NCI-H2081 (cell line): ENCODE measurements around the gene NBL1.
A peak's percentile ranks its signal among the peaks of the same experiment; 100 is the strongest.

Experiments used
- DNase-seq, 2 experiments: peaks; one replicate each; lab custom pipeline; 2025; lab: John Stamatoyannopoulos, UW

The NBL1 gene

GRCh38 chr1:19646377-19647319, 2.5 kb downstream of the NBL1 start:
- no peak for DNase-seq

- DNase-seq, result no peak
Measured at GRCh38 chr1:19647643-19648042, 3.5 kb downstream of the NBL1 start.

- no peak for DNase-seq
Measured at GRCh38 chr1:19648239-19648638, 4.1 kb downstream of the NBL1 start.

- peak in 1 of 2 experiments; percentile 15 for DNase-seq
Measured at GRCh38 chr1:19648689-19649088, 4.6 kb downstream of the NBL1 start.

GRCh38 chr1:19650416-19651140, 6.5 kb downstream of the NBL1 start:
- no peak for DNase-seq

GRCh38 chr1:19651141-19651737, 7.1 kb downstream of the NBL1 start:
- DNase-seq, result no peak

- no peak for DNase-seq
Measured at GRCh38 chr1:19654386-19654785, 10.3 kb downstream of the NBL1 start.

- peak in 1 of 2 experiments; percentile 13 for DNase-seq
Measured at GRCh38 chr1:19654886-19655717, 11.0 kb downstream of the NBL1 start.

GRCh38 chr1:19655718-19656080, 11.6 kb downstream of the NBL1 start:
- DNase-seq, result no peak

- no peak for DNase-seq
Measured at GRCh38 chr1:19656134-19656779, 12.1 kb downstream of the NBL1 start.

- DNase-seq, result no peak
Measured at GRCh38 chr1:19656780-19657466, 12.8 kb downstream of the NBL1 start.

GRCh38 chr1:19657511-19657910, 13.4 kb downstream of the NBL1 start:
- DNase-seq, result no peak

GRCh38 chr1:19658186-19658585, 14.1 kb downstream of the NBL1 start:
- no peak for DNase-seq

GRCh38 chr1:19661721-19662228, 17.7 kb downstream of the NBL1 start:
- DNase-seq, result no peak

GRCh38 chr1:19662313-19662712, 18.2 kb downstream of the NBL1 start:
- no peak for DNase-seq

- DNase-seq, result no peak
Measured at GRCh38 chr1:19664453-19665185, 20.5 kb downstream of the NBL1 start, which contains the start of gene HTR6. TSS of gene HTR6 (plus strand) at chr1:19664875. CDS start at chr1:19665754, 879 bp downstream.

GRCh38 chr1:19665186-19665495, 21.0 kb downstream of the NBL1 start:
- DNase-seq, result no peak

- no peak for DNase-seq
Measured at GRCh38 chr1:19665496-19666465, 21.7 kb downstream of the NBL1 start.

GRCh38 chr1:19668888-19669287, 24.8 kb downstream of the NBL1 start:
- no peak for DNase-seq
